ENCODE measurements around the gene LSM14B. TPM values are rescaled to one million over a fixed set of nuclear protein-coding genes. Genes with fewer than 3 reads are reported as not detected.
A peak's percentile ranks its signal among the peaks of the same experiment; 100 is the strongest.

The LSM14B gene
- total RNA-seq, 4 donors from 2014 or later: 27.1 to 35.5 (median 33.3) TPM

DNA sequence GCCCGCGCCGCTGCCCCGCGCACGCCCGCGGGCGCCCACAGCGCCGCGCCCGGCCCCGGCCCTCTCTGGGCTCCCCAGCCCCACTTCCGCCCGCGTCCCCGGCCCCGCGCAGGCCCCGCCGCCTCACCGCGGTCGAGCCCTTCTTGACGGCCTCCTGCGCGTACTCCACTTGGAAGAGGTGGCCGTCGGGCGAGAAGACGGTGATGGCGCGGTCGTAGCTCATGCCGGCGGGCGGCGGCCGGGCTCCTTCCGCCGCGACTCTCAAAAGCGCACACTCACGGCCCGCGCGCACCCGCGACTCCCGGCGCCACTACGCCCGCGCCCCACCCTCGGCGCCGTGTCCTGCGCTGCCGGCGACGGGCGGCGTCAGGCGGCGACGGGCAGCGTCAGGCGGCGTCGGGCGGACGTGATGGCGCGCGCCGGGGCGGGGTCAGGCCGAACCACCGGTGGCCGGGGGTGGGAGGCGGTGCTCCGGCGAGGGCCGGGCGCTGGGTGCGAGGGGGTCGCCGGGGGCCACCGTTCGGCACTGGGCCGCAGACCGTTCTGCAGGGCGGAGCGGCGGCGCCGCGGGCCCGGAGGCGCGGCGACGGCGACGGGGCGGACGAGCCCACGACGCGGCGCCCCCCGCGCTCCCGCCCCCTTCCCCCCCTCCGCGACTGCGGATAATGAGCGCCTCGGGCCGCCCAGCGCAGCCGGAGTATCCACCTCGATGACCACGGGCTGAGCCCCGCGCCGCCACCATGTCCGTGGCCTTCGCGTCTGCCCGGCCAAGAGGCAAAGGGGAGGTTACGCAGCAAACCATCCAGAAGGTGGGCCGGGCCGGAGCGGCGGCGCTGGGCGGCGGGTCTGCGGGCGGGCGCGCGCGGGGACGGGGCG lies 21.0 kb downstream of the LSM14B start, which contains the start of the genes PSMA7 and SS18L1:
PSMA7 (minus strand) TSS at position 314 of the 876 bp plus-strand sequence; CDS start at position 223, 91 bp downstream.
SS18L1 (plus strand) TSS at position 689 of the 876 bp plus-strand sequence; CDS start at position 741, 52 bp downstream.
- peak; percentile 80 to 94 (median 93) for DNase-seq
- TF ChIP-seq POLR2A (IDR thresholded peaks at IDR 0.05): peak; percentile 95 to 96
- TF ChIP-seq, protein P1, sequence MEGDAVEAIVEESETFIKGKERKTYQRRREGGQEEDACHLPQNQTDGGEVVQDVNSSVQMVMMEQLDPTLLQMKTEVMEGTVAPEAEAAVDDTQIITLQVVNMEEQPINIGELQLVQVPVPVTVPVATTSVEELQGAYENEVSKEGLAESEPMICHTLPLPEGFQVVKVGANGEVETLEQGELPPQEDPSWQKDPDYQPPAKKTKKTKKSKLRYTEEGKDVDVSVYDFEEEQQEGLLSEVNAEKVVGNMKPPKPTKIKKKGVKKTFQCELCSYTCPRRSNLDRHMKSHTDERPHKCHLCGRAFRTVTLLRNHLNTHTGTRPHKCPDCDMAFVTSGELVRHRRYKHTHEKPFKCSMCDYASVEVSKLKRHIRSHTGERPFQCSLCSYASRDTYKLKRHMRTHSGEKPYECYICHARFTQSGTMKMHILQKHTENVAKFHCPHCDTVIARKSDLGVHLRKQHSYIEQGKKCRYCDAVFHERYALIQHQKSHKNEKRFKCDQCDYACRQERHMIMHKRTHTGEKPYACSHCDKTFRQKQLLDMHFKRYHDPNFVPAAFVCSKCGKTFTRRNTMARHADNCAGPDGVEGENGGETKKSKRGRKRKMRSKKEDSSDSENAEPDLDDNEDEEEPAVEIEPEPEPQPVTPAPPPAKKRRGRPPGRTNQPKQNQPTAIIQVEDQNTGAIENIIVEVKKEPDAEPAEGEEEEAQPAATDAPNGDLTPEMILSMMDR (IDR thresholded peaks at IDR 0.05): peak in 1 of 6 experiments; percentile 7
- no peaks in the 10 kb centered on the region for H3K27me3 ChIP-seq
- no peaks in the 10 kb centered on the region for H3K9me3 ChIP-seq
- peaks cover 0 to 34% (median 14%) of the 10 kb centered on the region in 4 donors for H3K4me1 ChIP-seq
- peak within 1 kb of the TSS; percentile 87 to 99 (median 92) for H3K4me3 ChIP-seq
- H3K27ac ChIP-seq: peak within 1 kb of the TSS; percentile 93 to 100 (median 94)
- peaks cover 0 to 23% (median 0%) of the 10 kb centered on the region in 3 donors for H3K36me3 ChIP-seq

DNA sequence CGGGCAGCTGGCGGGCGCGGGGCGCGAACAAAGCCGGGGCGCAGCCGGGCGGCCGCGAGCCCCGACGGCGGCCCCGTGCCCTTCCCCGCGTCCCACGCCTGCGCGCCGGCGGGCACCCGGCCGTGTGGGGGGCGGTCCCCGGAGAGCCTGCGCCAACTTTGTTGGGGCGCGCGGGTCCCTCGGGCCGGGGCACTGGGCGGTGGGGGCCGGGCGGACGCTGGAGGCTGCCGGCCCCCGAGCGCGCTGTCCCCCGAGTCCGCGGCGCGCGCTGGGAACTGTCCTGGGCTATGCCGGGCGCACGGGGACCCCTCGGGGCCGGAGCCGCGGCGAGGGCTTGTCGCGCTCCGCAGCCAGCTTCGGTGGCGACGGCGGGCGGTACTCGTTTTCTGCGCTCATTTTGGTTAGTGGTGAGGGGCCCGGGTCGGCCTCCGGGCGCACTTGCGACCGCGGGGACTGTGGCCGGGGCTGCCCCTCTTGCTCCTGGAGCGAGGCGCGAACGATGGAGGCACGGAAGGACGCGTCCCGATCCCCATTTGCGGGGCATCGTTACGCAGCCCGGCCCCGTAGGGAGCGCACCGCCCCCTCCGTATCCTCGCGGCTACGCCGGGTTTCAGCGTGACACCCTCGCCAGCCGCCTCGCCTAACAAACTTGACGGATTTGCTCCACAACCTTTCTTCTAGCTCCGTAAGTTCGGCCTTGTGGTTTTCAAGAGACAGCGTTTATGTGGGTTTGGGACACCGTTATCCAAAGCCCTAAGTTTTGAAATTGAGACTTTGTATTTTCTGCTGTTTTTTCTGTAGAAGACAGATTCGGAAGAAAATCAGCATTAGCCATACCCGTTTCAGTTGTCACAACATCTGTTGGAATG lies 21.9 kb downstream of the LSM14B start:
- Histone ChIP-seq H3K4me1 (peaks cover 0 to 34% (median 14%) of the 10 kb centered on the region in 4 donors), H3K27me3 (no peaks in the 10 kb centered on the region), H3K27ac (peak overlapping the region; percentile 93 to 100 (median 94)), H3K4me3 (peak overlapping the region; percentile 87 to 99 (median 92)), H3K36me3 (peaks cover 0 to 14% (median 0%) of the 10 kb centered on the region in 3 donors), H3K9me3 (no peaks in the 10 kb centered on the region)
- peak; percentile 32 to 72 (median 71) for DNase-seq
- no peak for TF ChIP-seq POLR2A (IDR thresholded peaks at IDR 0.05)
- TF ChIP-seq, protein P1 (IDR thresholded peaks at IDR 0.05): no peak

DNA sequence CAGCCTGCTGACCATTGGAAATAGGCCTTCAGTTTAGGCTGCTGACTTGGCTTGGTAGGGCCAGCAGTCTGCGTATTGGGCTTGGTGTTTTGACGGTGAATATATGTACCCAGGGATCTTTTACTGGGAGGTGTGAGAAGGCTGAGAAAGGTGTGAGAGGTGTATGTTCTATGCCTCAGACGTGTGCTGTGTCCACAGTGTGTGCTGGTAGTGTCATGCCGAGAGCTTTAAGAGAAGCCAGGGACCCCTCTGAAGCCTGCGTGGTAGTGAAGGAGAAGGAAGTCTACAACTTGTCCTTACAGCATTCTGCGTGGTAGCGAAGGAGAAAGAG lies 23.4 kb downstream of the LSM14B start:
- H3K4me3 ChIP-seq: no peak overlapping the region
- DNase-seq: no peak
- no peaks in the 10 kb centered on the region for H3K27me3 ChIP-seq
- H3K27ac ChIP-seq: no peak overlapping the region
- no peaks in the 10 kb centered on the region for H3K9me3 ChIP-seq
- TF ChIP-seq, protein P1 (IDR thresholded peaks at IDR 0.05): no peak
- no peak for TF ChIP-seq POLR2A (IDR thresholded peaks at IDR 0.05)
- peaks cover 0 to 32% (median 13%) of the 10 kb centered on the region in 4 donors for H3K4me1 ChIP-seq
- H3K36me3 ChIP-seq: no peaks in the 10 kb centered on the region

DNA sequence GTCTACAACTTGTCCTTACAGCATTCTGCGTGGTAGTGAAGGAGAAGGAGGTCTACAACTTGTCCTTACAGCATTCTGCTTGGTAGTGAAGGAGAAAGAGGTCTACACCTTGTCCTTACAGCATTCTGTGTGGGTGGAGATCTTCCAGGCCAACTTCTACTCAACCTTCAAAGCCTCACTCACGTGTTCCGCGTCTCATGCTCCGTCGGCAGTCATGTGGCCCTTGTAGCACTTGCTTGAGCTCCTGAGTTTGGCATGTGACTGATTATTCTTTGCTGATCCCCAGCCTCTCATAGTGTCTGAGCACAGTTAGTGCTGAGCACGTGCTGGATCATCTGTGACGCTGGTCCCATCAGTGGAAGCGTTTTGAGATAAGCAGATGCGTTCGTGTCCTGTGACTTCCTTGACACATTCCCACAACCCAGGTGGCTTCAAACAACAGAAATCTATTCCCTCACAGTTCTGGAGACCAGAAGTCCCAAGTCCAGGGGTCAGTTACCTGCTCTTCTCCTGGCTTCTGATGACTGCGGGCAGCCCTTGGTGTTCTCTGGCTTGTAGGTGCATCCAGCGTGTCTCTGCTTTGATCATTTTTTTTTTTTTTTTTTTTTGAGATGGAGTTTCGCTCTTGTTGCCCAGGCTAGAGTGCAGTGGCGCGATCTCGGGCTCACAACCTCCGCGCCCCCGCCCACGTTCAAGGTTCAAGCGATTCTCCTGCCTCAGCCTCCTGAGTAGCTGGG lies 23.9 kb downstream of the LSM14B start:
- Histone ChIP-seq H3K9me3 (no peaks in the 10 kb centered on the region), H3K4me1 (peaks cover 0 to 27% (median 11%) of the 10 kb centered on the region in 4 donors), H3K36me3 (no peaks in the 10 kb centered on the region), H3K4me3 (no peak overlapping the region), H3K27ac (no peak overlapping the region), H3K27me3 (no peaks in the 10 kb centered on the region)
- no peak for DNase-seq
- TF ChIP-seq, protein P1 (IDR thresholded peaks at IDR 0.05): no peak
- TF ChIP-seq POLR2A (IDR thresholded peaks at IDR 0.05): no peak

DNA sequence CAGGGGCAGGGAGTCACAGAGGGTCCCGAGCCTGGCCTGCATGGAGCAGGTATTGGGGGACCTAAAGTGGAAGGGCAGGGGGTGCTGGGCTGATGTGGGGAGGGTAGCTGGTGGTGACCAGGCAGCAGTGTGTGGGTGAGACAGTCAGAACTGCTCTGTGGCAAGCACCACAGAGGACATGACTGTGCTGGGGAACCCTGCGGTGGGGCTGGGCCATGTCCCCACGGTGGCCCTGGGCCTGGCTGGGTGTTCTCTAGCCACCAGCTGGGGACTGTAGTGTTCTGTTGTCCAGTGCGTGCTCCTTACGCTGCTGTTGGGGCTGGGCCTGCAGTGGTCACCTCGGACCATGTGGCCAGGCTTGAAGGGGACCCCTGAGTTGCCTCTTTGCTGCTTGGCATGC lies 24.9 kb downstream of the LSM14B start:
- Histone ChIP-seq H3K4me1 (peaks cover 0 to 18% (median 5%) of the 10 kb centered on the region in 4 donors), H3K36me3 (no peaks in the 10 kb centered on the region), H3K4me3 (no peak overlapping the region), H3K27ac (no peak overlapping the region), H3K27me3 (no peaks in the 10 kb centered on the region), H3K9me3 (no peaks in the 10 kb centered on the region)
- no peak for DNase-seq
- TF ChIP-seq, protein P1 (IDR thresholded peaks at IDR 0.05): no peak
- no peak for TF ChIP-seq POLR2A (IDR thresholded peaks at IDR 0.05)

All from Peyer's patch (tissue), 4 donors.